Adrenal gland (tissue), 12 donors: ENCODE data around the gene SLC38A2. TPM values are rescaled to one million over a fixed set of nuclear protein-coding genes. Genes with fewer than 3 reads are reported as not detected.

Experiments
- DNase-seq, 7 donors: peaks; one replicate each; pipeline ENCODE4 v3.0.0-alpha.2; 2019 to 2020
- H3K27ac ChIP-seq, 5 donors: fragments of 200-600 bp; sonication (generic) in 4 of 5; 1 replicate in 3 of 5; 2 replicates in 2 of 5; pipeline versions ENCODE4 v1.5.1 to v1.8.0; 2016 to 2020; ENCODE audit warnings: mild to moderate bottlenecking in 1 of 5
- H3K27me3 ChIP-seq: fragments of 200-600 bp; 2 replicates; pipeline ENCODE4 v1.8.0; 2021
- H3K36me3 ChIP-seq, 2 donors: fragments of 200-600 bp; replicated peaks in 1 of 2; 1 replicate in 1 of 2; 2 replicates in 1 of 2; pipeline versions ENCODE4 v1.5.1 to v1.8.0; 2018 to 2022
- H3K4me1 ChIP-seq, 2 donors: fragments of 200-600 bp; replicated peaks in 1 of 2; 1 replicate in 1 of 2; 2 replicates in 1 of 2; pipeline versions ENCODE4 v1.5.1 to v1.8.0; 2018 to 2021
- H3K4me3 ChIP-seq, 4 donors: fragments of 200-600 bp; sonication (generic) in 3 of 4; one replicate each; pipeline ENCODE4 v1.5.1; 2016 to 2018
- H3K9me3 ChIP-seq, 3 donors: fragments of 200-600 bp; sonication (generic) in 1 of 3; replicated peaks in 1 of 3; 1 replicate in 2 of 3; 2 replicates in 1 of 3; pipeline versions ENCODE4 v1.5.1 to v1.8.0; 2016 to 2021
- CTCF ChIP-seq, 6 experiments: fragments of 450-650 bp in 4 of 6; fragments of 200-600 bp in 2 of 6; sonication (generic) in 1 of 6; IDR thresholded peaks; 1 replicate in 5 of 6; 2 replicates in 1 of 6; pipeline versions ENCODE4 v1.5.1 to v1.8.0; 2016 to 2021; ENCODE audit warnings: antibody characterized with exemption in 6 of 6, mild to moderate bottlenecking in 2 of 6, moderate library complexity in 1 of 6
- POLR2A ChIP-seq, 2 donors: fragments of 450-650 bp; IDR thresholded peaks; one replicate each; pipeline ENCODE4 v1.6.1; 2017; ENCODE audit warnings: antibody characterized with exemption in 2 of 2, mild to moderate bottlenecking in 2 of 2, moderate library complexity in 1 of 2
- WGBS, 4 donors: extraction: QIAGEN DNeasy Blood & Tissue Kit in 2 of 4; methylation state at CpG; one replicate each; pipeline versions ENCODE4 v1.1.5 to v1.1.7; 2013 to 2017; 5-methylcytosine and 5-hydroxymethylcytosine counted together
- intact Hi-C, 2 donors: fragments of 100-400 bp; cut with DNase I; formaldehyde crosslinking; loops; one replicate each; pipeline versions ENCODE4 v1.14.1 to v1.15.0; 2022 to 2023
- polyA plus RNA-seq, 3 donors: library from polyadenylated mRNA; stranded (reverse); fragments of 200-250 nt in 2 of 3; fragments of 350-450 nt in 1 of 3; fragmentation: Illumina TruSeq in 1 of 3; extraction: RNeasy Lipid Tissue Mini Kit (QIAGEN cat#74804) in 1 of 3; gene quantifications; one replicate each; pipeline ENCODE4 v1.2.3, GENCODE V29; 2013 to 2014
- total RNA-seq, 9 donors: library from RNA; depleted of rRNA in 4 of 9; stranded (reverse); fragments of >200 nt in 4 of 9; fragments of 120-200 nt in 1 of 9; fragmentation: NEBNext Ultra II Directional in 1 of 9; extraction: Animal tissue kit (Norgen Biotek cat#: 25700) in 1 of 9; gene quantifications; one replicate each; pipeline versions ENCODE4 v1.1.0 to v1.2.4, GENCODE V29; 2013 to 2023
- donor health status: healthy with polysubstance abuse.
- donor health status: Bipolar disorder and iron deficiency.
- donor health status: DM: yes; HTN: yes; CAD: no.
- donor health status: DM: no; HTN: no; CAD: no.
- donor health status: DM: no; HTN: no; CAD: no.
- donor health status: DM: yes; HTN: yes; CAD: no.

The SLC38A2 gene
- total and polyA plus RNA-seq, 12 donors, result 94.6 to 948 (median 280) TPM

- WGBS, 4 donors, result 46 to 76% (median 73%) methylated on average over 2 of the region's 2 CpGs
- DNase-seq, result peak in 2 of 7 donors; percentile 45 to 66
- H3K4me1 ChIP-seq, result peaks cover 25 to 58% of the 10 kb centered on the region in 2 donors
These were observed 16.6 kb upstream of the SLC38A2 start for GRCh38 chr12:46389031-46389616.

GRCh38 chr12:46388427-46389021, 16.0 kb upstream of the SLC38A2 start:
- no peaks in the 10 kb centered on the region for H3K36me3 ChIP-seq
- H3K27me3 ChIP-seq, result no peaks in the 10 kb centered on the region
- H3K27ac ChIP-seq, result peak overlapping the region in 3 of 5 donors; percentile 32 to 76 (median 58)
- H3K4me1 ChIP-seq, result peaks cover 25 to 58% of the 10 kb centered on the region in 2 donors
- WGBS, 4 donors, result 70 to 80% (median 76%) methylated on average over 3 of the region's 3 CpGs
- intact Hi-C loops, result loop anchor here in 1 of 2 donors (10.0 kb wide), 1 partner anchor 166 kb away; no protein-coding TSS in a partner anchor
- TF ChIP-seq POLR2A (IDR thresholded peaks at IDR 0.05) (no peak), CTCF (IDR thresholded peaks at IDR 0.05) (no peak)
- no peak for DNase-seq
- no peak overlapping the region for H3K4me3 ChIP-seq
- no peaks in the 10 kb centered on the region for H3K9me3 ChIP-seq

More at GRCh38 chr12:46389031-46389616, 16.6 kb upstream of the SLC38A2 start:
- peak overlapping the region in 3 of 5 donors; percentile 32 to 76 (median 58) for H3K27ac ChIP-seq
- H3K4me3 ChIP-seq, result no peak overlapping the region
- H3K36me3 ChIP-seq, result no peaks in the 10 kb centered on the region
- no peaks in the 10 kb centered on the region for H3K9me3 ChIP-seq
- intact Hi-C loops, result loop anchor here in 1 of 2 donors (10.0 kb wide), 1 partner anchor 166 kb away; no protein-coding TSS in a partner anchor
- no peak for TF ChIP-seq POLR2A (IDR thresholded peaks at IDR 0.05)
- no peak for TF ChIP-seq CTCF (IDR thresholded peaks at IDR 0.05)
- H3K27me3 ChIP-seq, result no peaks in the 10 kb centered on the region

GRCh38 chr12:46387670-46388069, 15.1 kb upstream of the SLC38A2 start:
- Histone ChIP-seq H3K27ac (peak overlapping the region in 2 of 5 donors; percentile 38 to 58), H3K9me3 (no peaks in the 10 kb centered on the region), H3K36me3 (no peaks in the 10 kb centered on the region), H3K4me3 (no peak overlapping the region), H3K27me3 (no peaks in the 10 kb centered on the region), H3K4me1 (peaks cover 25 to 60% of the 10 kb centered on the region in 2 donors)
- no peak for TF ChIP-seq CTCF (IDR thresholded peaks at IDR 0.05)
- no peak for TF ChIP-seq POLR2A (IDR thresholded peaks at IDR 0.05)
- no peak for DNase-seq
- 73 to 89% (median 81%) methylated on average over 6 of the region's 6 CpGs for WGBS, 4 donors
- intact Hi-C loops, result loop anchor here in 1 of 2 donors (10.0 kb wide), 1 partner anchor 167 kb away; no protein-coding TSS in a partner anchor

DNA sequence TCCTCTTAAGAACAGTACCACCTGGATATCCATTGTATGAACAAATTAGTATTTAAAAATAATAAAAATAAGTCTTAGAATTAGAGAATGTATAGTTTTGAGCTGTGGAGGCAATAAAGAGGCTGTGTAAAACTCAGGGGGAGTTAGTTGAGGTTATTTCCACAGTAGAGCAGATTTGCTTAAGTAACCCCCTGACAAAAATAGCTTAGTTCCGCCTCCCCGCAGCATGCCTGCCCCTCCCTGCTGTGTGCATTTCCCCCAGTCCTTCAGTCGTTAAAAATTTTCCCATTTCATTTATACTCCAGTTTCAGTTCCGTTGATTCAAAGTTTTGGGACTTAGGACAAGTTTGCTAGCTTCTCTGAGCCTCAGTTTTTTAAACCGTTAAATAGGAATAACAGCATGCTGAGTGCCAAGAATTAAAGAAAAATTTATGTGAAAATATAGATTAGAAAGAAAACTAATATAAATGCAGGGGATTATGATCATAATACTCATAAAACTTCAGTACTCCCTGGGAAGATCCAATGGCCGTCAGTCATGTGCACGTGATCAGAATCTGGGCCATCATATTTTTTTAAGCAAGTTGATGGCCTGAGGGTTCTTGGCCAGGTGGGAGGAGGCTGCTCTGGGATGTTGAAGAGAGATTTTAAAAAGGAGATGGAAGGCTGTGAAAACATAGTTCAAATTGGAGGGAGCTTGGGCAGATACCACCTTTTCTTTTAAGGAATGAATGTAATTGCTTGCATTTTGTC, 14.5 kb upstream of the SLC38A2 start:
- intact Hi-C loops, result loop anchor here in 1 of 2 donors (10.0 kb wide), 1 partner anchor 168 kb away; no protein-coding TSS in a partner anchor
- no peaks in the 10 kb centered on the region for H3K27me3 ChIP-seq
- 41 to 51% (median 46%) methylated on average over 7 of the region's 7 CpGs for WGBS, 4 donors
- no peak for DNase-seq
- H3K4me3 ChIP-seq, result peak overlapping the region in 1 of 4 donors; percentile 8
- H3K27ac ChIP-seq, result peak overlapping the region in 3 of 5 donors; percentile 33 to 82 (median 58)
- H3K4me1 ChIP-seq, result peaks cover 31 to 66% of the 10 kb centered on the region in 2 donors
- H3K36me3 ChIP-seq, result no peaks in the 10 kb centered on the region
- H3K9me3 ChIP-seq, result no peaks in the 10 kb centered on the region
- TF ChIP-seq POLR2A (IDR thresholded peaks at IDR 0.05) (no peak), CTCF (IDR thresholded peaks at IDR 0.05) (no peak)
